Measurements from ENCODE around the gene DDX10. TPM values are rescaled to one million over a fixed set of nuclear protein-coding genes. Genes with fewer than 3 reads are reported as not detected.
"Not testable (repeated sequence)": the region's sequence is repeated elsewhere in the genome, so short reads cannot be mapped to it uniquely, and the experiment has no call there.

The DDX10 gene
- polyA plus RNA-seq, 1 experiment, result 11.0 TPM

- no peak for TF ChIP-seq CTCF (IDR thresholded peaks at IDR 0.05; ENCODE audit: insufficient read depth, low read depth, low read length)
- CTCF ChIA-PET, result interaction anchor here (1.0 to 1.7 kb wide), 2 partner anchors 8 to 227 kb away, joined by 3 to 4 read pairs; no protein-coding TSS in a partner anchor
- POLR2A ChIA-PET, result no interaction called here
- no peaks in the 10 kb centered on the region for H3K36me3 ChIP-seq (ENCODE audit: control insufficient read depth, insufficient read depth, low read length)
- no peak overlapping the region for H3K4me3 ChIP-seq (ENCODE audit: low read depth, low read length)
- no peak for DNase-seq (ENCODE audit: low read depth)
- no peaks in the 10 kb centered on the region for H3K27me3 ChIP-seq (ENCODE audit: control insufficient read depth, insufficient read depth, low read length)
Observed at GRCh38 chr11:108645970-108646369, 18.9 kb upstream of the DDX10 start.

- CTCF ChIA-PET, result interaction anchor here (0.7 to 4.3 kb wide), 16 partner anchors 8 to 638 kb away, joined by 3 to 20 read pairs (median 3); partner anchors contain the start of genes ATM, C11orf65, CUL5 and EXPH5
- Histone ChIP-seq H3K4me3 (ENCODE audit: low read depth, low read length) (no peak overlapping the region), H3K27me3 (ENCODE audit: control insufficient read depth, insufficient read depth, low read length) (no peaks in the 10 kb centered on the region), H3K36me3 (ENCODE audit: control insufficient read depth, insufficient read depth, low read length) (no peaks in the 10 kb centered on the region)
- DNase-seq (ENCODE audit: low read depth), result no peak
- TF ChIP-seq CTCF (IDR thresholded peaks at IDR 0.05; ENCODE audit: insufficient read depth, low read depth, low read length), result no peak
- POLR2A ChIA-PET, result no interaction called here
Observed at GRCh38 chr11:108647387-108647700, 17.5 kb upstream of the DDX10 start.

GRCh38 chr11:108647701-108648527, 17.0 kb upstream of the DDX10 start:
- ChIA-PET CTCF (interaction anchor here (0.7 to 4.3 kb wide), 24 partner anchors 8 to 639 kb away, joined by 3 to 20 read pairs (median 3); partner anchors contain the start of genes ATM, C11orf65, CUL5 and DDX10), POLR2A (no interaction called here)
- no peak overlapping the region for H3K4me3 ChIP-seq (ENCODE audit: low read depth, low read length)
- peak; percentile 33 for DNase-seq (ENCODE audit: low read depth)
- TF ChIP-seq CTCF (IDR thresholded peaks at IDR 0.05; ENCODE audit: insufficient read depth, low read depth, low read length), result peak; percentile 93
- H3K36me3 ChIP-seq (ENCODE audit: control insufficient read depth, insufficient read depth, low read length), result no peaks in the 10 kb centered on the region
- no peaks in the 10 kb centered on the region for H3K27me3 ChIP-seq (ENCODE audit: control insufficient read depth, insufficient read depth, low read length)

- no peak overlapping the region for H3K4me3 ChIP-seq (ENCODE audit: low read depth, low read length)
- ChIA-PET POLR2A (no interaction called here), CTCF (interaction anchor here (0.7 to 4.3 kb wide), 18 partner anchors 15 to 639 kb away, joined by 3 to 20 read pairs (median 4); partner anchors contain the start of genes ATM, CUL5, DDX10 and NPAT)
- H3K36me3 ChIP-seq (ENCODE audit: control insufficient read depth, insufficient read depth, low read length), result no peaks in the 10 kb centered on the region
- TF ChIP-seq CTCF (IDR thresholded peaks at IDR 0.05; ENCODE audit: insufficient read depth, low read depth, low read length), result no peak
- DNase-seq (ENCODE audit: low read depth), result no peak
- no peaks in the 10 kb centered on the region for H3K27me3 ChIP-seq (ENCODE audit: control insufficient read depth, insufficient read depth, low read length)
Observed at GRCh38 chr11:108648528-108648885, 16.4 kb upstream of the DDX10 start.

- POLR2A ChIA-PET; H3K36me3 ChIP-seq (ENCODE audit: control insufficient read depth, insufficient read depth, low read length); H3K4me3 ChIP-seq (ENCODE audit: low read depth, low read length); DNase-seq (ENCODE audit: low read depth); H3K27me3 ChIP-seq (ENCODE audit: control insufficient read depth, insufficient read depth, low read length): not testable (repeated sequence)
- CTCF ChIA-PET, result interaction anchor here (1.0 to 2.2 kb wide), 7 partner anchors 9 to 1077 kb away, joined by 3 to 15 read pairs (median 3); partner anchors contain the start of gene DDX10
Observed at GRCh38 chr11:108654100-108654499, 10.8 kb upstream of the DDX10 start.
